Measurements from ENCODE around the gene PLCH2.

PLCH2 gene

DNA sequence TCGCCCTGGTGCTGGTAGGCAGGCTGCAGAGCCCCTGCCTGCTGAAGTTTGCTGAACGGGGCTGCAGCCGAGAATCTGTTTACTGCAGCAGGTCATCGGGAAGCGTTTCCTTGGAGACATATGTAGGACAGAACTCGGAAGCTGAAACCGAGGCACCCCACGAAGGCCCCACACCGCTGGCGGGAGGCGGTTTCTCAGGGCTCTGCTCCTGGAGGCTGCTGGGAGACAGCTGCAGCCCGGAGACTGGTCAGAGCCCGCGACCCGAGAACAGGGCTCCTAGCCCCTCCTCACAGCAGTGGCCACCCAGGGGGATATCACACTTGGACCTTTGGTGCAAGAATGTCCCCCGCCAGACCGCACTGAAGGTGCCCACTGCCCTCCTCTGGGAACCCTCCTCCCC lies 12.7 kb upstream of the PLCH2 start:
- H3K27me3 Mint-ChIP-seq: peaks cover 29% of the 10 kb centered on the region

DNA sequence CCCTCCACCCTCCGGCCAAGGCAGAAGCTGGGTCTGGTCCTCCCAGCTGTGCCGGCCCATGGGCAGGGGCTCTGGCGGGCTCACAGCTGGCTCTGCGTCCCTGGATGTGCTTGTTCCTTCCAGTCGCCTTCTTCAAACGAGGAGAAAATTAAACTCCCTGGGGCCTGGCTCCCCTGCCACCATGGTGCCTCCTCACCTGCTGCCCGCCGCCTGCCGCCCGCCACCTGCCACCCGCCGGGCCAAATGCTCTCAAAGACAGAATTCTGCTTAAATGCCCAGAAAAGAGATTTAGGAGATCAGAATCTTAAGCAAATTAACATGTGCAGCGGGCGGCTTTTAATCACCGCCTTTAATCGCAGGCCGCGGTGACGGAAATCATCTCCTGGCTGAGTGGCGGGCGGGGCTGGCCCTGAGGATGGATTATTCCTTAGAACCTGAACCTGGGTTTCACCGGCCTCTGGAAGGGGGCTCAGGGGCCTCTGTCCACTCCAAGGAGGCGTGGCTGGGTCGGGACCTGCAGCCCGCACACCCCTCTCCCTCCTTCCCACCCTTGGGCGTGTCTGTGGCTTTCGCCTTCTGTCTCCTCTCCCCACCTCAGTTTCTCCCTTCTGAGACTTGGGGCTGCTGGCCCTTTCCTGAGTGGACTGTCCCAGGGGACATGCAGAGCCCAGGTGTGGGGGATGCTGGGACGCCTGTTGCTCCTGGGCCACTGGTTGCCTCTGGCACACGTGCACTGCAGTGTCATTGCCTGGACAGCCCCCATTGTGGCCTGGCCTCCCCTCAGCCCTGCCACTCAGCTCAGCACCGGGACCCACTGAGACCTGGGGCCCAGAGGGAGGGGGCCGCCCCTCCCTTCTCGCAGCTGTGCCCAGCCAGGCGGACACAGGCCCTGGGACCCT lies 10.5 kb upstream of the PLCH2 start:
- H3K27me3 Mint-ChIP-seq: peaks cover 44% of the 10 kb centered on the region
- no peak overlapping the region for H3K4me3 Mint-ChIP-seq
- DNase-seq (no peak), ATAC-seq (no peak)
- H3K4me1 Mint-ChIP-seq: peaks cover 5% of the 10 kb centered on the region
- H3K27ac Mint-ChIP-seq: no peak overlapping the region
- no peaks in the 10 kb centered on the region for H3K9me3 Mint-ChIP-seq

More for the DNA sequence above, 12.7 kb upstream of the PLCH2 start:
- Mint-ChIP-seq H3K9me3 (no peaks in the 10 kb centered on the region), H3K4me3 (no peak overlapping the region), H3K27ac (no peak overlapping the region), H3K4me1 (peaks cover 5% of the 10 kb centered on the region)
- ATAC-seq (no peak), DNase-seq (no peak)

DNA sequence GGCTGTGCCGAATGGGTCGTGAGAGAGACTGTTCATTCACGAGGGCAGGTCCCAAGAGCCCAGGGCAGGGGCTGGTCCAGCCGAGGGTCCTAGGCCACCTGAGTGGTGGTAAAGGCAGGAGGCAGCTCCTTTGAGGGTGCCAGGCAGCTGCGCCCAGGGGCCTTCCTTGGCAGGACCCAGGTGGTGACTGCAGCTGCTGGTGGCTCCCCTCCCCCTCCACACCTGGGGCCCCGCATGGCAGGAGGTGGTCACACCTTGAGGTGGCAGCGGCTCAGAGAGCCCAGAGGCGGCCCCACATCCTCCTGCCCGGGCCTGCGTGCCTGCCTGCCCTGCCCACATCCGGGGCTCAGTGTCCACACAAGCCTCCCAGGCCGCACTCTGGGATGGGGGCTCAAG lies 9.8 kb upstream of the PLCH2 start:
- ATAC-seq (no peak), DNase-seq (no peak)
- Mint-ChIP-seq H3K4me3 (no peak overlapping the region), H3K27ac (no peak overlapping the region), H3K9me3 (no peaks in the 10 kb centered on the region), H3K4me1 (peaks cover 5% of the 10 kb centered on the region), H3K27me3 (peaks cover 46% of the 10 kb centered on the region)

DNA sequence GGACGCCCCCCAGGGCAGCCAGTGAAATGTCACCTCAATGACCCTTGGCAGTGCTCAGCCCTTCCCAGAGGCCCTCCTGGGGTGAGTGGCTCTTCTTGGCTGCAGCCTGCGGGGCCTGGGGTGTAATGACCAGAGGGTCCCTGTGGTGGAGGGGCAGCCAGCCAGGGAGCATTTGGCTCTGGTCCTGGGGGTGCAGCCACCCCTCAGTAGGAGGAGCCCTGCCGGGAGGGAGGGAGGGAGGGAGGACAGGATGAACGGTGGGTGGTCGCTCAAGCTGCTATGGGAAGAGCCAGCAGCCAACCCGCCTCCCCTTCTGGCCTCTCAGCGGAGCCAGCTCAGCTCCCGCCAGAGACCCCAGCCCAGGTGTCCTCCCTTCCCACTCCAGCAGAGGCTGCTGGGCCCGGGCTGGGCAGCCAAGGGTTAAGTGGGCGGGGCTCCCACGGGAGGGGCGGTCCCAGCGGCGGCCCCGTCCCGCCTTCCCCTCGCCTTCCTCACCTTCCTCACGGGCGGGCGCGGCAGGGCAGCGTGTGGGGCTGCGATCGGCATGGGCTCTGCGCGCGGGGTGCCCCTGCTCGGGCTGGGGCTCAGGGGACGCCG lies 9.0 kb upstream of the PLCH2 start:
- peaks cover 5% of the 10 kb centered on the region for H3K4me1 Mint-ChIP-seq
- peaks cover 46% of the 10 kb centered on the region for H3K27me3 Mint-ChIP-seq
- ATAC-seq (peak; percentile 27), DNase-seq (peak in 1 of 2 donors; percentile 19)
- H3K27ac Mint-ChIP-seq: no peak overlapping the region
- no peak overlapping the region for H3K4me3 Mint-ChIP-seq
- no peaks in the 10 kb centered on the region for H3K9me3 Mint-ChIP-seq

DNA sequence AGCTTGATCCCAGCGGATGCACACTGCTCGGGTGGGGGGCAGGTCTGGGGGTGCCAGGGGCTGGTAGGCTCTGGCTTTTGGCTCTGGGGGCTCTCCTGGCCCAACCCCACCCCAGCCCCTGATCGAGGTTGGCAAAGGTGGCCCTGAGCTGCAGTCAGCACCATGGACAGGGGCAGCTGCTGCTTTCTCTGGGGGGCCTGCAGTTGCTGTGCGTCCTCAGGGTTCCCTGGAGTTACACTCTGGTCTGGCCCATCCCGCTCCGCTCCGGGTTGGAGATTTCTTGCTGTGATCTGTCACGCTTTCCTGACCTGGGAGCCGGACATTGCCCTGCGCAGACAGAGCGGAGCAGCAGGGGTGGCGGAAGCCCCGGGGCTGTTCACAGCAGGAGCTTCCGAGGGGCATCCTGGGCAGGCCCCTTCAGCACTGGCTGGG lies 8.0 kb upstream of the PLCH2 start:
- H3K27ac Mint-ChIP-seq: no peak overlapping the region
- ATAC-seq (no peak), DNase-seq (peak in 1 of 2 donors; percentile 24)
- no peak overlapping the region for H3K4me3 Mint-ChIP-seq
- H3K27me3 Mint-ChIP-seq: peaks cover 42% of the 10 kb centered on the region
- H3K4me1 Mint-ChIP-seq: peaks cover 5% of the 10 kb centered on the region
- H3K9me3 Mint-ChIP-seq: no peaks in the 10 kb centered on the region

DNA sequence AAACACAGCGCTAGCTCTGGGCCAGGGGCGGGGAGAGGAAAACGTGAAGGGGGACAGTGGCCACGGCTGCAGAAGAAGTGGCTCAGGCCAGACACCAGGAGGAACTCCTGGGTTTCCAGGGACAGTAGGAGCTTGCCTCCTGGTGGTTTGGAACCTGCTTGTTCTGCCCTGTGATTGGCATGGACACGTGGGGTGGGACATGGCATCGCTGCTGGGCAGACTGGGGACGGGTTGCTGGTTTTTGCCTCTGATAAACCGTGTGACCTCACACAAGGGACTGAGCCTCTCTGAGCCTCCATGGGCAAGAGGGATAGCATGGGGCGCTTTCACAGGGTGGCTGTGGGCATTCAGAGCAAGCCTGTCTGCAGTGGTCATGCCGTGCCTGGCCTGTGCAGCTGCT lies 7.5 kb upstream of the PLCH2 start:
- no peak for ATAC-seq

DNA sequence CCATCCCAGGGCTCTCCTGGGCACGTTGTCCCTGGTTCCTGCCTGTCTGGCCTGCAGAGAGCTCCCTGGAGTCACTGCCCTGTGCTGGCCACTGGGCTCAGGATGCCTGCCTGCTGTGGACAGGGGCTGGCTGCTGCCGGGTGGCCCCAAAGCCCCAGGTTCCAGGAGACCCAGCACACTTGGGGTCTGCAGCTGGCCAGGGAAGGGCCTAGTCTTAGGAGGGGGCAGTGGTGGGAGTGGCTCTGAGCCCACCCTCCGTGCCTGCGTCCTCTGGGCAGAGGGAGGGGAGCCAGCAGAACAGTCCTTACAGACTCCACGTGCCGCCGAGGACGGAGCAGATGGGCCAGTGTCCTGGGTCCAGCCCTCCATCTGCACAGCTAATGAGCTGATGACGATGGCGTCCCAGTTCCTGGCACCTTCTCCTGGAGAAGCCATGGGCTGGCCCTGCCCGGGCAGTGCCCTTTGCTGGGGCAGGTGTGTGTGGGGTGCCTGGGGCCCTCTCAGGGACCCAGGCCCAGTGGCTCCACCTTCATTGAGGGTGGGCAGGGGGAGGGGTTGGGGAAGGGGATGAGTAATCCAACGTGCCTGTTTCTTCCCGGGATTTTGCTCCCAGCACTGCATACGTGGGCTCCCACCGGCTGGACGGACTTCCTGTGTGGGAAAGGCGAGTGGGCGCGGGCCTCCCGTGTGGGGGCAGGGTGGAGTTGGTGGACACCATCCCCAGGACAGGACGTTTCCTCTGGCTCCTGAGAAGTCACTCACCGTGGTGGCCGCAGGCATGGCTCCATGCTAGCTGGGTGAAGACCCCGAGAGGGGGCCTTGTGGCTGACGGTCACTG lies 6.8 kb upstream of the PLCH2 start:
- no peak overlapping the region for H3K27ac Mint-ChIP-seq
- H3K4me3 Mint-ChIP-seq: no peak overlapping the region
- ATAC-seq (no peak), DNase-seq (no peak)
- peaks cover 5% of the 10 kb centered on the region for H3K4me1 Mint-ChIP-seq
- no peaks in the 10 kb centered on the region for H3K9me3 Mint-ChIP-seq
- H3K27me3 Mint-ChIP-seq: peaks cover 34% of the 10 kb centered on the region

More for the DNA sequence above, 7.5 kb upstream of the PLCH2 start:
- DNase-seq: no peak
- peaks cover 38% of the 10 kb centered on the region for H3K27me3 Mint-ChIP-seq
- no peak overlapping the region for H3K27ac Mint-ChIP-seq
- no peak overlapping the region for H3K4me3 Mint-ChIP-seq
- H3K9me3 Mint-ChIP-seq: no peaks in the 10 kb centered on the region
- H3K4me1 Mint-ChIP-seq: peaks cover 5% of the 10 kb centered on the region

DNA sequence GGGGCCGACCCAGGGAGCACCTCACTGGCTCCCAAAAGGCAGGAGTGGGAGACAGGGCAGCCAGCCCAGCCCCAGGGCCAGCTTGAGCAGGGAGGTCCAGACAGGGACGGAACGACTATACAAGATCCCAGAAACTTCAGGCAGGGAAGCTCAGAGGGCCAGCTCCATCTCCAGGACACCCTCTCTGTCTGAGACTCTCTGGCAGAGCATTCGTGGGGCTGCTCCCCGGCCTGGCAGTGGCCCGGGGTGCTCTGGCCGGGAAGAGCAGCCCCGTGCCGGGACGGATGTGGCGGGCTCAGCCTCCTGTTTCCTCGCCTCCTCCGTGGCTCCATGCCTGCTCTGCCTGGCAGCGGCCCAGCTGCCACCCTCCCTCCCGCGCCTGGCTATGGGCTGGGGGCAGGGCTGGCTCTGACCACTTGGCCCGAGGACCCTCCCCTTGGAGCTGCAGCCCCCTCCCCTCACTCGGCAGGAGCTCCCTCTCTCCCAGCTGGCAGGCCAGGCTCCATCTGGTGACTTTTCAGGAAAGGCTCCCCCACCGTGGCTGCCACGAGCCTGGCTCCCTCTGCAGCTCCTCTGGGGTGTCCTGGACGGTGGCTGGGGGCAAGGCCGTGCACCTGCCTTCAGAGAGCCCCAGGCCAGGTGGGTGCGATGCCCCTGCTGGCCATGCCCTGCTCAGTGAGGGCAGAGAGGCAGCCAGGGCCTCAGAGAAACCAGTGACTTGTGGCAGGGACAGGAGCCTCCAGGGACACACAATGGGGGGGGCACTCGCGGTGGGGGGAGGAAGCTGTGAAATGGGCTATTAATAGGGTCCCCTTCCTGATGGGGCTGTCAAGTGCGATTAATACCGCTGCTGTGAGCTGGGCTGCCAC lies 5.6 kb upstream of the PLCH2 start:
- no peaks in the 10 kb centered on the region for H3K9me3 Mint-ChIP-seq
- H3K4me1 Mint-ChIP-seq: peaks cover 5% of the 10 kb centered on the region
- H3K4me3 Mint-ChIP-seq: no peak overlapping the region
- ATAC-seq: no peak
- H3K27me3 Mint-ChIP-seq: peaks cover 29% of the 10 kb centered on the region
- DNase-seq: no peak
- H3K27ac Mint-ChIP-seq: no peak overlapping the region

- peaks cover 5% of the 10 kb centered on the region for H3K4me1 Mint-ChIP-seq
- no peak for ATAC-seq
- no peak overlapping the region for H3K4me3 Mint-ChIP-seq
- peaks cover 29% of the 10 kb centered on the region for H3K27me3 Mint-ChIP-seq
- no peaks in the 10 kb centered on the region for H3K9me3 Mint-ChIP-seq
- no peak for DNase-seq
- H3K27ac Mint-ChIP-seq: no peak overlapping the region
These were observed 5.0 kb upstream of the PLCH2 start for GRCh38 chr1:2471159-2471471.

DNA sequence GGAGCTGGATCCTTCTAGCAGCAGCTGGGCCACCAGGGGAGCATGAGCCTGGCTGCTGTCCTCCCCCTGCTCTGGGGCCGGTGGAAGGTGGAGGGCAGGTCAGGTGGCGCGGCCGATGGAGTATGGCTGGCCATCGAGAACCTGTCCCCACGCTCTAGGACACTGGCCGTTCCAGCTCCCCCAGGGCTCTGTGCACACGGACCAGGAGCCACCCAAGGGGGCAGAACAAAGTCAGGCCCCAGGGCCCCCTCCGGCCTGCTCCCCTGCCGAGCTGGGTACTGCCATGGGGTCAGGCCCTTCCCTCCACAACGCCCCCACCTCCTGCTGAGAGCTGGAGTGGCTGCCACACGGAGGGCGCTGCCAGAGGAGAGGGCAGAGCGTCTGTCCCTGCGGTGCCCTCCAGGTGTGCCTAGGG lies 4.5 kb upstream of the PLCH2 start:
- H3K27me3 Mint-ChIP-seq: peaks cover 24% of the 10 kb centered on the region
- peaks cover 1% of the 10 kb centered on the region for H3K4me1 Mint-ChIP-seq
- no peaks in the 10 kb centered on the region for H3K9me3 Mint-ChIP-seq
- H3K4me3 Mint-ChIP-seq: no peak overlapping the region
- ATAC-seq: no peak
- H3K27ac Mint-ChIP-seq: no peak overlapping the region
- no peak for DNase-seq

- ATAC-seq: no peak
- no peaks in the 10 kb centered on the region for H3K9me3 Mint-ChIP-seq
- DNase-seq: no peak
- no peak overlapping the region for H3K27ac Mint-ChIP-seq
- peaks cover 21% of the 10 kb centered on the region for H3K27me3 Mint-ChIP-seq
- H3K4me1 Mint-ChIP-seq: no peaks in the 10 kb centered on the region
- no peak overlapping the region for H3K4me3 Mint-ChIP-seq
These were observed 4.0 kb upstream of the PLCH2 start for GRCh38 chr1:2472109-2472508.

- H3K4me3 Mint-ChIP-seq: no peak overlapping the region
- H3K4me1 Mint-ChIP-seq: no peaks in the 10 kb centered on the region
- ATAC-seq (no peak), DNase-seq (no peak)
- H3K9me3 Mint-ChIP-seq: no peaks in the 10 kb centered on the region
- H3K27me3 Mint-ChIP-seq: peaks cover 21% of the 10 kb centered on the region
- H3K27ac Mint-ChIP-seq: peak overlapping the region in 1 of 2 donors; percentile 60
These were observed 3.4 kb upstream of the PLCH2 start for GRCh38 chr1:2472561-2473177.

GRCh38 chr1:2473198-2473597 lies 2.9 kb upstream of the PLCH2 start:
- Mint-ChIP-seq H3K4me3 (no peak overlapping the region), H3K4me1 (no peaks in the 10 kb centered on the region), H3K27ac (peak overlapping the region in 1 of 2 donors; percentile 60), H3K27me3 (peaks cover 20% of the 10 kb centered on the region), H3K9me3 (no peaks in the 10 kb centered on the region)
- DNase-seq (no peak), ATAC-seq (no peak)

- no peaks in the 10 kb centered on the region for H3K9me3 Mint-ChIP-seq
- peak overlapping the region in 1 of 2 donors; percentile 63 for H3K27ac Mint-ChIP-seq
- H3K27me3 Mint-ChIP-seq: peaks cover 11% of the 10 kb centered on the region
- no peak overlapping the region for H3K4me3 Mint-ChIP-seq
- DNase-seq: no peak
- no peak for ATAC-seq
- H3K4me1 Mint-ChIP-seq: no peaks in the 10 kb centered on the region
These were observed 1.8 kb upstream of the PLCH2 start for GRCh38 chr1:2474104-2474844.
